GM12878 (cell line): Measurements from ENCODE around the gene ZNF672. TPM values are rescaled to one million over a fixed set of nuclear protein-coding genes. Genes with fewer than 3 reads are reported as not detected.
A peak's percentile ranks its signal among the peaks of the same experiment; 100 is the strongest.

ENCODE experiments used
- CHD1 ChIP-seq: IDR thresholded peaks from 2 replicates; pipeline ENCODE4 v1.6.1; 2012; ENCODE audit warnings: low read depth, low read length, improper control_type of control experiment
- DPF2 ChIP-seq: fragments of 450-650 bp; IDR thresholded peaks from 2 replicates; pipeline ENCODE4 v1.6.1; 2017; ENCODE audit warnings: mild to moderate bottlenecking
- E4F1 ChIP-seq: fragments of 450-650 bp; IDR thresholded peaks from 2 replicates; pipeline ENCODE4 v1.6.1; 2018; ENCODE audit warnings: borderline replicate concordance, mild to moderate bottlenecking; ENCODE audit not compliant: partially characterized antibody
- FOXM1 ChIP-seq: IDR thresholded peaks from 2 replicates; pipeline ENCODE4 v1.6.1; 2012; ENCODE audit warnings: low read depth, mild to moderate bottlenecking, inconsistent platforms, low read length, moderate library complexity
- JUND ChIP-seq: IDR thresholded peaks from 2 replicates; pipeline ENCODE4 v1.6.1; 2012; ENCODE audit warnings: low read depth, mild to moderate bottlenecking, low read length, improper control_type of control experiment, moderate library complexity
- MYB ChIP-seq: fragments of 150-350 bp; IDR thresholded peaks from 2 replicates; pipeline ENCODE4 v1.6.1; 2014; ENCODE audit warnings: mild to moderate bottlenecking, low read depth, low read length, borderline replicate concordance
- NFXL1 ChIP-seq: fragments of 450-650 bp; IDR thresholded peaks from 2 replicates; pipeline ENCODE4 v1.6.1; 2017; ENCODE audit warnings: antibody characterized with exemption, mild to moderate bottlenecking, borderline replicate concordance
- NR2C1 ChIP-seq: fragments of 450-650 bp; IDR thresholded peaks from 2 replicates; pipeline ENCODE4 v1.6.1; 2017; ENCODE audit warnings: antibody characterized with exemption, mild to moderate bottlenecking, moderate library complexity
- NR2F1 ChIP-seq: fragments of 450-650 bp; conservative IDR thresholded peaks from 2 replicates; pipeline ENCODE4 v1.6.1; 2017; ENCODE audit warnings: mild to moderate bottlenecking
- PKNOX1 ChIP-seq: fragments of 450-650 bp; IDR thresholded peaks from 2 replicates; pipeline ENCODE4 v1.6.1; 2016; ENCODE audit warnings: mild to moderate bottlenecking
- POLR2A ChIP-seq: IDR thresholded peaks from 2 replicates; pipeline ENCODE4 v1.6.1; 2011; ENCODE audit warnings: low read depth, mild to moderate bottlenecking, low read length
- SMAD5 ChIP-seq: IDR thresholded peaks from 2 replicates; pipeline ENCODE4 v1.6.1; 2016; ENCODE audit warnings: antibody characterized with exemption, low read depth
- USF1 ChIP-seq: IDR thresholded peaks from 2 replicates; pipeline ENCODE4 v1.6.1; 2011; ENCODE audit warnings: borderline replicate concordance, low read depth, mild to moderate bottlenecking, moderate library complexity, mixed read lengths, low read length; ENCODE audit not compliant: insufficient read depth; ENCODE audit errors: extremely low read length
- YBX1 ChIP-seq: fragments of 450-650 bp; IDR thresholded peaks from 2 replicates; pipeline ENCODE4 v1.6.1; 2016; ENCODE audit warnings: antibody characterized with exemption
- ZBTB33 ChIP-seq: fragments of 450-650 bp; IDR thresholded peaks from 2 replicates; pipeline ENCODE4 v1.6.1; 2017; ENCODE audit warnings: mild to moderate bottlenecking
- polyA plus RNA-seq, 11 experiments: library from polyadenylated mRNA; depleted of rRNA in 4 of 11; unstranded in 6 of 11; stranded (reverse) in 5 of 11; fragments of >200 nt; fragmentation: Nextera tagmentation in 4 of 11; fragmentation: Illumina TruSeq in 1 of 11; extraction: Ambion mirVana in 4 of 11; extraction: Trizol in 1 of 11; gene quantifications; 1 replicate in 1 of 11; 2 replicates in 10 of 11; pipeline versions ENCODE4 v1.2.1 to v1.2.3, GENCODE V29; 2011 to 2016; ENCODE audit warnings: inconsistent platforms in 2 of 11, missing spikeins in 2 of 11, low read depth in 1 of 11
- total RNA-seq, 4 experiments: library from RNA; depleted of rRNA in 3 of 4; stranded (reverse); fragments of >200 nt in 3 of 4; fragmentation: Illumina TruSeq in 1 of 4; extraction: Trizol in 1 of 4; gene quantifications; 2 replicates each; pipeline versions ENCODE4 v1.2.1 to v1.2.3, GENCODE V29; 2013 to 2021

The ZNF672 gene
- total and polyA plus RNA-seq, 10 of the 15 experiments (the other 5 are each of a cell fraction or from before 2014, with no cell fraction given): 2.9 to 51.3 (median 39.8) TPM

GRCh38 chr1:248851390-248851789 lies 13.4 kb downstream of the ZNF672 start (continued):
- no peak for TF ChIP-seq DPF2
- no peak for TF ChIP-seq JUND
- TF ChIP-seq E4F1: no peak
- no peak for TF ChIP-seq NR2F1
- TF ChIP-seq USF1: no peak
- TF ChIP-seq ZBTB33: no peak
- peak; percentile 30; the same call in 1 of the 2 replicates for TF ChIP-seq POLR2A
- TF ChIP-seq NFXL1: no peak
- TF ChIP-seq SMAD5: no peak
- no peak for TF ChIP-seq YBX1
- TF ChIP-seq FOXM1: no peak
- no peak for TF ChIP-seq MYB
- TF ChIP-seq PKNOX1: peak; percentile 77
- TF ChIP-seq NR2C1: no peak
- TF ChIP-seq CHD1: no peak
